ENCODE results near the gene EIF2D. TPM values are rescaled to one million over a fixed set of nuclear protein-coding genes. Genes with fewer than 3 reads are reported as not detected.

The EIF2D gene
- total and polyA plus RNA-seq, 2 of the 8 experiments (the other 6 are each of a cell fraction or from before 2014, with no cell fraction given), result 36.1 to 37.1 TPM

DNA sequence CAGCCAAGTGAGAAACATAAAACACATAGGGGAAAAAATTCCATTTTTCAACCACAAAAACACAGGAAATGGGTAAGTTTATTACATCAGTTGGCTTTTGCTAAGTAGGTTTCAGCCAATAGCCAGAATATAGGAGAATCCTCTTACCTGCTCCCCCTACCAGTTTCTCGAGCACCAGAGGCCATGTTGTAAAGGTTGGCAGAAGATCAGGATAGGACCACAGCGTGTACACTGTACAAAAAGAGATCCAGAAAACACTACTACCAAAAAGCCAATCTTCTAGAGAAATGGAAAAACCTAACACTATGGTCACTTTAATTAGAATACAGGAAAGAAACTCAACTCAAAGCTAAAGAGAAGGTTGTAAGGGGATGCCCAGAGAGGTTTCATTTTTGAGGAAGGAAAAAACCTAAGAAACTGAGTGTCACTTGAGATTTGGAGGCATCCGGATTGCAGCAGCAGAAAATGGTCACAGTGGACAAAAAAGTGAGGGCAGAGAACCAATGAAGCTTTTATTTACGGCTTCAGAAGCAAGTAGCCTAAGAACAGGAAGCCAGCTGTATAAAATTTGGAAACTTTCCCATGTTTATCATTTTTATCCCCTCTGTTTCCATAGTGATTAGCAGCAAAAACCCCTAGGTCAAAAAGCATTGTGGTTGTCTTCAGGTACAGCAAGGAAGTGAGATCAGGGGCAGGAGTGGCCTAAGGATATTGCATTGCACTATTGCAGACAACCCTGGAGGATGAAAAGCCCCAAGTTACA lies 2.9 kb downstream of the EIF2D start (continued):
- TF ChIP-seq TCF12 (IDR thresholded peaks at IDR 0.05; ENCODE audit: low read depth, low read length), result no peak
- TF ChIP-seq HDAC6 (IDR thresholded peaks at IDR 0.05; ENCODE audit: low read depth, low read length), result no peak

Data from H1 (cell line).